Measurements from ENCODE around the gene MINAR1.

Gene MINAR1

GRCh38 chr15:79463781-79464270 lies 31.7 kb downstream of the MINAR1 start:
- no peak for DNase-seq (ENCODE audit: low spot score)

- no peak for DNase-seq (ENCODE audit: low spot score)
Measured at GRCh38 chr15:79466488-79466887, 34.4 kb downstream of the MINAR1 start.

- no peak for DNase-seq (ENCODE audit: low spot score)
Measured at GRCh38 chr15:79467865-79468586, 35.9 kb downstream of the MINAR1 start.

- no peak for DNase-seq (ENCODE audit: low spot score)
Measured at GRCh38 chr15:79472446-79472845, 40.3 kb downstream of the MINAR1 start.

- DNase-seq (ENCODE audit: low spot score) = no peak
Measured at GRCh38 chr15:79474252-79474651, 42.1 kb downstream of the MINAR1 start.

- no peak for DNase-seq (ENCODE audit: low spot score)
Measured at GRCh38 chr15:79475306-79475705, 43.2 kb downstream of the MINAR1 start.

GRCh38 chr15:79478108-79478507 lies 46.0 kb downstream of the MINAR1 start:
- no peak for DNase-seq (ENCODE audit: low spot score)

- no peak for DNase-seq (ENCODE audit: low spot score)
Measured at GRCh38 chr15:79479616-79480015, 47.5 kb downstream of the MINAR1 start.

- DNase-seq (ENCODE audit: low spot score) = no peak
Measured at GRCh38 chr15:79481793-79482192, 49.7 kb downstream of the MINAR1 start.
